HEK293T (cell line): ENCODE results near the gene JMJD7.

Source experiments
- CTCF ChIA-PET: fragments of 350-600 bp; formaldehyde crosslinking; extraction: SDS; loops from one replicate; lab custom pipeline; 2021; ENCODE audit warnings: antibody characterized with exemption, inconsistent platforms; lab: Yijun Ruan, JAX
- POLR2A ChIA-PET: fragments of 350-600 bp; formaldehyde crosslinking; extraction: SDS; loops from one replicate; lab custom pipeline; 2020; ENCODE audit warnings: antibody characterized with exemption, inconsistent platforms; lab: Yijun Ruan, JAX
- DNase-seq: peaks from one replicate; pipeline ENCODE4 v3.0.0; 2012; ENCODE audit warnings: mixed read lengths; ENCODE audit errors: extremely low spot score
- ARNT ChIP-seq: fragments of 450-650 bp; IDR thresholded peaks from 2 replicates; pipeline ENCODE4 v1.6.1; 2017; ENCODE audit warnings: mild to moderate bottlenecking
- BHLHE40 ChIP-seq: fragments of 450-650 bp; IDR thresholded peaks from 2 replicates; pipeline ENCODE4 v1.6.1; 2016; ENCODE audit warnings: mild to moderate bottlenecking, moderate library complexity, borderline replicate concordance
- CTBP1 ChIP-seq: fragments of 450-650 bp; IDR thresholded peaks from 2 replicates; pipeline ENCODE4 v1.6.1; 2016; ENCODE audit warnings: borderline replicate concordance
- ELF4 ChIP-seq: fragments of 450-650 bp; IDR thresholded peaks from 2 replicates; pipeline ENCODE4 v1.6.1; 2017; ENCODE audit warnings: antibody characterized with exemption
- FOXA1 ChIP-seq: fragments of 450-650 bp; IDR thresholded peaks from 2 replicates; pipeline ENCODE4 v1.6.1; 2016; ENCODE audit warnings: mild to moderate bottlenecking
- FOXK2 ChIP-seq: fragments of 450-650 bp; IDR thresholded peaks from 2 replicates; pipeline ENCODE4 v1.6.1; 2016; ENCODE audit warnings: mild to moderate bottlenecking
- FOXM1 ChIP-seq: fragments of 450-650 bp; IDR thresholded peaks from 2 replicates; pipeline ENCODE4 v1.6.1; 2017; ENCODE audit warnings: mild to moderate bottlenecking, borderline replicate concordance
- HDGF ChIP-seq: fragments of 450-650 bp; IDR thresholded peaks from 2 replicates; pipeline ENCODE4 v1.6.1; 2017; ENCODE audit warnings: antibody characterized with exemption, borderline replicate concordance
- L3MBTL2 ChIP-seq: fragments of 450-650 bp; conservative IDR thresholded peaks from 2 replicates; pipeline ENCODE4 v1.6.1; 2016; ENCODE audit warnings: mild to moderate bottlenecking
- LEF1 ChIP-seq: fragments of 450-650 bp; IDR thresholded peaks from 2 replicates; pipeline ENCODE4 v1.6.1; 2017; ENCODE audit warnings: mild to moderate bottlenecking, borderline replicate concordance
- NFRKB ChIP-seq: fragments of 450-650 bp; IDR thresholded peaks from 2 replicates; pipeline ENCODE4 v1.6.1; 2016; ENCODE audit warnings: mild to moderate bottlenecking, moderate library complexity
- SP1 ChIP-seq: fragments of 450-650 bp; IDR thresholded peaks from 2 replicates; pipeline ENCODE4 v1.6.1; 2017
- SUZ12 ChIP-seq: fragments of 450-650 bp; IDR thresholded peaks from 2 replicates; pipeline ENCODE4 v1.6.1; 2016; ENCODE audit warnings: mild to moderate bottlenecking
- TARDBP ChIP-seq: fragments of 450-650 bp; IDR thresholded peaks from 2 replicates; pipeline ENCODE4 v1.6.1; 2016
- ZNF384 ChIP-seq: fragments of 450-650 bp; IDR thresholded peaks from 2 replicates; pipeline ENCODE4 v1.6.1; 2016
- TF ChIP-seq, protein P1 (sequence below): fragments of 450-650 bp; IDR thresholded peaks from 2 replicates; pipeline ENCODE4 v1.6.1; 2016

JMJD7 gene

DNA sequence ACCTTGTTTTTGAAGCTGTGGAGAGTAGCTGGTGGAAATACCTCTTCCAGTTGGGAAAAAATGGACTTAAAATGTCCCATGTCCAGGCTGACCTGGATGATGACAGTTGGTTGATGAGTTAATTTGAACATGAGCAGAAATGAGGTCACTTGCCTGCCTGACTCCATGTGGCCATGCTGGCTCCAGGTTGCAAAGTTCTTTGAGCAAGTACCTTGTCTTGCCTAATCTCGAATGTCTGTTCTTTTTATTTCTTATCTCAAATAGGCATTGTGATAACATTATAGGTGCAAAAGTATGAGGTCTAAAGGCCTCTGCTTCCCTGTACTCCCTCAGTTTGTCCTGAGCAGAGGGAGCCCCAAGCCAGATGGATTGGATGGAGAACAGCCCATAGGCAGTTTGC lies 44.6 kb upstream of the JMJD7 start:
- POLR2A ChIA-PET: no interaction called here
- DNase-seq: no peak
- CTCF ChIA-PET: no interaction called here
- TF ChIP-seq, protein P1, sequence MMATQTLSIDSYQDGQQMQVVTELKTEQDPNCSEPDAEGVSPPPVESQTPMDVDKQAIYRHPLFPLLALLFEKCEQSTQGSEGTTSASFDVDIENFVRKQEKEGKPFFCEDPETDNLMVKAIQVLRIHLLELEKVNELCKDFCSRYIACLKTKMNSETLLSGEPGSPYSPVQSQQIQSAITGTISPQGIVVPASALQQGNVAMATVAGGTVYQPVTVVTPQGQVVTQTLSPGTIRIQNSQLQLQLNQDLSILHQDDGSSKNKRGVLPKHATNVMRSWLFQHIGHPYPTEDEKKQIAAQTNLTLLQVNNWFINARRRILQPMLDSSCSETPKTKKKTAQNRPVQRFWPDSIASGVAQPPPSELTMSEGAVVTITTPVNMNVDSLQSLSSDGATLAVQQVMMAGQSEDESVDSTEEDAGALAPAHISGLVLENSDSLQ: no peak
- TF ChIP-seq FOXM1: no peak
- no peak for TF ChIP-seq ZNF384
- TF ChIP-seq FOXA1: no peak
- no peak for TF ChIP-seq BHLHE40
- TF ChIP-seq CTBP1: no peak
- no peak for TF ChIP-seq L3MBTL2
- no peak for TF ChIP-seq ELF4
- TF ChIP-seq TARDBP: no peak
- no peak for TF ChIP-seq LEF1
- no peak for TF ChIP-seq SP1
- no peak for TF ChIP-seq HDGF
- no peak for TF ChIP-seq NFRKB

DNA sequence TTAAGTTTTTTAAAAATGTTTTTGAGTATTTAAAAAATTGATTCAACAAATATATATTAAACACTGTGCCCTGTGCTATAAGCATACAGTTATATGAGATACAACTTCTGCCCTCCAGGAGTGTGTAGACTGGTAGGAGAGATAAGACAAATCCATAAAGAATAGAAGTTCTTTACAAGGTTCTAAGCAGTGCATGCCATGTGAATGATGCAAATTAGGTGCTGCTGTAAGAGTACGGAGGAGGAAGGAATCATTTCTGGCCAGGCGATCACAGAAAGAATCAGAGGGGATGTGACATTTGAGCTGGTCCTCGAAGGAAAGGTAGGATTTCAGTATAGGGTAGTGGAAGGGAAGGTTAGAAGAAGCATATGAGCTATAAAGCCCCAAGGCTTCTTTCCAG lies 39.6 kb upstream of the JMJD7 start:
- no peak for DNase-seq
- TF ChIP-seq FOXA1: no peak
- TF ChIP-seq NFRKB: no peak
- no peak for TF ChIP-seq SP1
- no peak for TF ChIP-seq HDGF
- no peak for TF ChIP-seq FOXK2
- TF ChIP-seq ARNT: no peak
- TF ChIP-seq ELF4: no peak
- ChIA-PET CTCF (interaction anchor here (1.4 kb wide), 1 partner anchor 24 kb away, joined by 4 read pairs; no protein-coding TSS in a partner anchor), POLR2A (no interaction called here)

DNA sequence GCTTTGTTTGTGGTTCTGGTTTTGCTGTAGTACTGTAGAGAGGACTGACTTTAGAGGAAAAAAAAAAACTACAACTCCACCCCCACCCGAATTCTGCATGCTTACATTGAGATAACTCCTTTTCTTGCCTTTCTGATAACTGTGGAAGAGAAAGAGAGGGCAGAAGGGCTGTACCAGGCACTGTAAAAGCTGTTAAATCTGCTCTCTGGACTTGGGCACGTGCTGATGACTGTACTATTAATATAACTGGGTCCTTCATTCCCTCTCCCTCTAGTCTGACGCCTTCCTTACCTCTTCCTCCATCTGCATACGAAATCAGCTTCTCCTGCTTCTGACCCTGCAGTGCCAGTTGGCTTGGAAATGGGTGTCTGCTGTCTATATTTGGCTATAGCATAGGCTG lies 38.7 kb upstream of the JMJD7 start:
- DNase-seq: no peak
- ChIA-PET POLR2A (no interaction called here), CTCF (interaction anchor here (1.4 kb wide), 1 partner anchor 23 kb away, joined by 4 read pairs; no protein-coding TSS in a partner anchor)
- no peak for TF ChIP-seq SP1
- no peak for TF ChIP-seq ZNF384
- no peak for TF ChIP-seq FOXA1
- no peak for TF ChIP-seq CTBP1
- no peak for TF ChIP-seq NFRKB
- no peak for TF ChIP-seq FOXM1
- TF ChIP-seq LEF1: no peak
- TF ChIP-seq BHLHE40: no peak
- TF ChIP-seq TARDBP: no peak
- TF ChIP-seq ELF4: no peak
- TF ChIP-seq ARNT: no peak
- TF ChIP-seq SUZ12: no peak

DNA sequence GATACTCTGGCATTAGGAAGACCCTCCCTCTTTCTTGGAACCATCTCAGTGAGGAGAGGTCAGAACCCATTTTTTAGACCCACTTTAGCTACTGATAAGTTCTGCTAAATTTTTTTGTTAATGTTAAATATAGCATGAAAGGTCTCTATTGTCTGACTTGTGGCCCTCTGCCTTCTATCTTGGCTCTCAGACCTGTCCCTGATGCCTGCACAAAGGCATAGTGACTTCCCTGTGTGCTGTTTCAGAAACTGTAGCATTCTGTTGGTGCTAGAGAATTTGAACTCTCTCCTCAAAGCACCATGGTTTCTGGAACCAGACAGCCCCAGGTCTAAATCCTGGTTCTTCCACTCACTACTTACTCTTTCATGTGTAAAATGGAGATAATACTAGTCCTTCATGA lies 38.2 kb upstream of the JMJD7 start:
- CTCF ChIA-PET: interaction anchor here (1.4 kb wide), 1 partner anchor 22 kb away, joined by 4 read pairs; no protein-coding TSS in a partner anchor
- DNase-seq: no peak
- TF ChIP-seq L3MBTL2: no peak
- no peak for TF ChIP-seq ARNT
- TF ChIP-seq SUZ12: no peak
- TF ChIP-seq ZNF384: no peak
- TF ChIP-seq FOXM1: no peak
- TF ChIP-seq LEF1: no peak
- TF ChIP-seq SP1: no peak
- TF ChIP-seq ELF4: no peak
- TF ChIP-seq FOXK2: no peak
- no peak for TF ChIP-seq BHLHE40
- POLR2A ChIA-PET: no interaction called here

DNA sequence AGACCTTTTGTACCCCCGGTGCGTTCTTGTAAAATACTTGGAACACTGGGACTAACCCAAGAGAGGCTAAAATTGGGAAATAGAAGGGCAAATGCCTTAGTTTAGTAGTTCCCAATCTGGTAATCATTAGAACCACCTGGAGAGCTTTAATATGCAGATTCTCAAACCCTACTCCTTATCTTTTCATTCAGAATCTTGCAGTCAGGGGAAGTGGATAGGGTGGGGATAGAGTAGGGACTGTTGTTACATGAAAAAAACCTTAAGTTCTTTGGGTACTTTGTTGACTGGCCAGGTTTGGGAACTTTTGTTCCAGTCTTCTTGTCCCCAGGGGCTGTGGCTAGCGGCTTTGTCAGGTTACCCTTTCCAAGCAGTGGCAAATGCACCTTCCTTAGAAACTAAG lies 37.7 kb upstream of the JMJD7 start:
- POLR2A ChIA-PET: no interaction called here
- no peak for DNase-seq
- CTCF ChIA-PET: no interaction called here
- TF ChIP-seq BHLHE40: no peak
- TF ChIP-seq SP1: no peak
- TF ChIP-seq ZNF384: no peak
- TF ChIP-seq CTBP1: no peak
- TF ChIP-seq ELF4: no peak
- no peak for TF ChIP-seq L3MBTL2
- TF ChIP-seq HDGF: no peak
- TF ChIP-seq ARNT: no peak
- no peak for TF ChIP-seq FOXA1
- no peak for TF ChIP-seq NFRKB
- no peak for TF ChIP-seq SUZ12
- TF ChIP-seq FOXM1: no peak
- no peak for TF ChIP-seq FOXK2
- no peak for TF ChIP-seq TARDBP
- TF ChIP-seq LEF1: no peak
- TF ChIP-seq, protein P1: no peak

DNA sequence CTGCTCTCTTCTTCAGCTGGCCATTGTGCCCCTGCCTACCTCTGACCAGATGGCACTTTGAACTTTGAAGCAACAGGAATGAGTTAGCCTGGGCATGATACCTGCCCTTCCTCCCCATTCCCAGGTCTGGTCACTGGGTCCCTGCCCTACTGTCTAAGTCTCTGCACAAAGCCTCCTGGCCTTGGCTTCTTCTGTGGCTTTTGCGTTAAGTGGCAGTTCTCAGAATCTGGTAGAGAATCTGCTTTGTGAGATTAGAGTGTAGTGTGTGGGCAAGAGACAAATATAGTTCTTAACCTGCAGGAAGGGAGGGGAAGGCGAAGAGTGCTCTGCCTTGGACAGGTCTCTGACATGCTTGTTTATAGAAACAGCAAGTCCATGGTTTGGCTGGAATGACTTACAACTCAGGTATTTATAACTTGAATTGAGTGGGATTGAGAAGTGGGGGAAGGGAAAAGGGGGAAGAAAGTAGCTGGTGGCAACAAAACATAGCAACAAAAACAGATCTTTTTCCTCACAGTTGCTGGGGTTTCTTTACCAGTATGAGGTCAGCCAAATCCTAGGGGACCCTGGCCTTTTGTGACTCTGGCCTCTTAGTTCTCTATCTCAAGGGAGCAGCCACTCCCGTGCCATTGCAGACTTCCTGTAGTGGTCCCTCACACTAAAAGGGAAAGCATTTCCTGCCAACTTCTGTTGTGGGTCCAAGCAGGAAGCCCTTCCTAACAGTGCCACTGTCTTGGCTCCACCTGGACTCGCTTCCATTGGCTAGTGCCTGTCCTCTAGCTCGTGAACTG lies 36.9 kb upstream of the JMJD7 start:
- ChIA-PET CTCF (interaction anchor here (0.9 kb wide), 1 partner anchor 18 kb away, joined by 5 read pairs; no protein-coding TSS in a partner anchor), POLR2A (no interaction called here)
- DNase-seq: no peak
- TF ChIP-seq FOXA1 (no peak), L3MBTL2 (no peak), CTBP1 (no peak), TARDBP (no peak), FOXK2 (no peak), FOXM1 (no peak), SUZ12 (no peak), NFRKB (no peak), SP1 (no peak), ZNF384 (no peak), ARNT (no peak)
- TF ChIP-seq, protein P1: no peak
